PC-3 (cell line): Measurements from ENCODE around the gene CHRM4.
"Not testable (repeated sequence)": the region's sequence is repeated elsewhere in the genome, so short reads cannot be mapped to it uniquely, and the experiment has no call there.

Experiments used
- EZH2 ChIP-seq: fragments of 300-600 bp; sonication (generic); IDR thresholded peaks from one replicate; pipeline ENCODE4 v1.6.1; 2017; ENCODE audit warnings: antibody characterized with exemption, mild to moderate bottlenecking, low read length; ENCODE audit not compliant: unreplicated experiment
- TF ChIP-seq, protein P1 (sequence below): fragments of 300-600 bp; sonication (generic); conservative IDR thresholded peaks from 2 replicates; pipeline ENCODE4 v1.5.1; 2017; ENCODE audit warnings: antibody characterized with exemption, low read depth, mild to moderate bottlenecking, low read length

DNA sequence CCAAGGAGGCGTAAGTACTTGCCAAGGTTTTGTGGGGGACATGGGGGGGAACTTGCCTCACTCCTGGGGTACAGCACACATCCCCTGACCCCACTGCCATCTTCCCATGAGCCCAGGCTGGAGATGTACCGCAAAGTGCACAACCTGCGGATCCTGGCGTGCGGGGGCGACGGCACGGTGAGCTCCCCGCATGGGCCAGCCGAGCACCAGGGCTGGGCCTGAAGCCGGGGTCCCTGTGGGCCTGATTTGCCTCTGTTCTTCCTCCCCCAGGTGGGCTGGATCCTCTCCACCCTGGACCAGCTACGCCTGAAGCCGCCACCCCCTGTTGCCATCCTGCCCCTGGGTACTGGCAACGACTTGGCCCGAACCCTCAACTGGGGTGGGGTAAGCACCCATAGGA, 19.1 kb downstream of the CHRM4 start:
- TF ChIP-seq, protein P1, sequence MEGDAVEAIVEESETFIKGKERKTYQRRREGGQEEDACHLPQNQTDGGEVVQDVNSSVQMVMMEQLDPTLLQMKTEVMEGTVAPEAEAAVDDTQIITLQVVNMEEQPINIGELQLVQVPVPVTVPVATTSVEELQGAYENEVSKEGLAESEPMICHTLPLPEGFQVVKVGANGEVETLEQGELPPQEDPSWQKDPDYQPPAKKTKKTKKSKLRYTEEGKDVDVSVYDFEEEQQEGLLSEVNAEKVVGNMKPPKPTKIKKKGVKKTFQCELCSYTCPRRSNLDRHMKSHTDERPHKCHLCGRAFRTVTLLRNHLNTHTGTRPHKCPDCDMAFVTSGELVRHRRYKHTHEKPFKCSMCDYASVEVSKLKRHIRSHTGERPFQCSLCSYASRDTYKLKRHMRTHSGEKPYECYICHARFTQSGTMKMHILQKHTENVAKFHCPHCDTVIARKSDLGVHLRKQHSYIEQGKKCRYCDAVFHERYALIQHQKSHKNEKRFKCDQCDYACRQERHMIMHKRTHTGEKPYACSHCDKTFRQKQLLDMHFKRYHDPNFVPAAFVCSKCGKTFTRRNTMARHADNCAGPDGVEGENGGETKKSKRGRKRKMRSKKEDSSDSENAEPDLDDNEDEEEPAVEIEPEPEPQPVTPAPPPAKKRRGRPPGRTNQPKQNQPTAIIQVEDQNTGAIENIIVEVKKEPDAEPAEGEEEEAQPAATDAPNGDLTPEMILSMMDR, result not testable (repeated sequence)
- TF ChIP-seq EZH2, result not testable (repeated sequence)
